Lung (tissue), 12 donors: ENCODE measurements around the gene FADS6. TPM values are rescaled to one million over a fixed set of nuclear protein-coding genes. Genes with fewer than 3 reads are reported as not detected.

Experiments used
- ATAC-seq: fragments of 200-7000 bp; cut with Tn5 transposase; one replicate; pipeline ENCODE4 v1.9.1; 2020; ENCODE audit warnings: moderate number of reproducible peaks; ENCODE audit not compliant: insufficient read depth, low FRiP score
- DNase-seq, 3 donors: peaks; one replicate each; pipeline ENCODE4 v3.0.0-alpha.2; 2013 to 2017
- H3K27ac ChIP-seq, 2 donors: one replicate each; pipeline ENCODE4 v1.5.1; 2013; ENCODE audit warnings: mild to moderate bottlenecking in 2 of 2, moderate library complexity in 2 of 2, control low read depth in 1 of 2, inconsistent platforms in 1 of 2, low read depth in 1 of 2, low read length in 1 of 2
- H3K27me3 ChIP-seq, 3 donors: one replicate each; pipeline ENCODE4 v1.5.1; 2013; ENCODE audit warnings: low read length in 2 of 3; ENCODE audit not compliant: control insufficient read depth in 3 of 3, insufficient read depth in 3 of 3
- H3K36me3 ChIP-seq, 4 donors: one replicate each; pipeline ENCODE4 v1.5.1; 2013; ENCODE audit warnings: low read length in 4 of 4, mild to moderate bottlenecking in 1 of 4, moderate library complexity in 1 of 4; ENCODE audit not compliant: control insufficient read depth in 4 of 4, insufficient read depth in 4 of 4
- H3K4me1 ChIP-seq, 5 donors: one replicate each; pipeline ENCODE4 v1.5.1; 2013; ENCODE audit warnings: low read length in 5 of 5, mild to moderate bottlenecking in 2 of 5, moderate library complexity in 1 of 5; ENCODE audit not compliant: control insufficient read depth in 5 of 5, insufficient read depth in 5 of 5
- H3K4me3 ChIP-seq: one replicate; pipeline ENCODE4 v1.5.1; 2013; ENCODE audit warnings: mild to moderate bottlenecking, control low read depth, moderate library complexity
- H3K9ac ChIP-seq, 2 donors: one replicate each; pipeline ENCODE4 v1.5.1; 2013; ENCODE audit warnings: low read length in 2 of 2, control low read depth in 1 of 2; ENCODE audit not compliant: insufficient read depth in 1 of 2
- H3K9me3 ChIP-seq, 4 donors: one replicate each; pipeline ENCODE4 v1.5.1; 2013; ENCODE audit warnings: low read length in 3 of 4, mild to moderate bottlenecking in 1 of 4, moderate library complexity in 1 of 4; ENCODE audit not compliant: control insufficient read depth in 4 of 4, insufficient read depth in 3 of 4
- WGBS, 2 donors: extraction: QIAGEN DNeasy Blood & Tissue Kit; methylation state at CpG; one replicate each; pipeline ENCODE4 v1.1.7; 2013; 5-methylcytosine and 5-hydroxymethylcytosine counted together
- polyA plus RNA-seq, 2 donors: library from polyadenylated mRNA; stranded (reverse); fragments of 200-250 nt; gene quantifications; one replicate each; pipeline ENCODE4 v1.2.1, GENCODE V29; 2013
- total RNA-seq, 2 donors: library from RNA; depleted of rRNA in 1 of 2; stranded (reverse); fragments of >200 nt in 1 of 2; gene quantifications; one replicate each; pipeline ENCODE4 v1.2.1, GENCODE V29; 2014 to 2021
- TF ChIP-seq, protein P1 (sequence below): IDR thresholded peaks from 2 replicates; pipeline ENCODE4 v1.5.1; 2012; ENCODE audit warnings: mild to moderate bottlenecking; ENCODE audit errors: control extremely low read depth, extremely low read depth
- donor health status: control.
- donor health status: control.
- donor health status: Bipolar disorder and iron deficiency.
- donor health status: healthy.
- donor health status: DM: yes; HTN: yes; CAD: no.

The FADS6 gene
- total and polyA plus RNA-seq, 4 donors, result not detected

DNA sequence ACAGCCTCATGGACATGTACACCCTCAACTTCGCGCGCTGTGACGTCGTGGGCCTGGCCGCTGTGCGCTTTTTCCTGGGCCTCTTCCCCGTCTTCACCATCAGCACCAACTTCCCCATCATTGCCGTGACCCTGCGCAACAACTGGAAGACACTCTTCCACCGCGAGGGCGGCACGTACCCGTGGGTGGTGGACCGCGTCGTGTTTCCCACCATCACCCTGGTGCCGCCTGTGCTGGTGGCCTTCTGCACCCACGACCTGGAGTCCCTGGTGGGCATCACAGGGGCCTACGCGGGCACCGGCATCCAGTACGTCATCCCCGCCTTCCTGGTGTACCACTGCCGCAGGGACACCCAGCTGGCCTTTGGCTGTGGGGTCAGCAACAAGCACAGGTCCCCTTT, 57.2 kb downstream of the FADS6 start:
- DNase-seq, result no peak
- 92 to 94% methylated on average over 26 of the region's 26 CpGs for WGBS, 2 donors
- Histone ChIP-seq H3K4me1 (peaks cover 4 to 9% (median 7%) of the 10 kb centered on the region in 5 donors), H3K9me3 (no peaks in the 10 kb centered on the region), H3K36me3 (peaks cover 0 to 24% (median 0%) of the 10 kb centered on the region in 4 donors), H3K27me3 (no peaks in the 10 kb centered on the region), H3K27ac (no peak overlapping the region), H3K4me3 (no peak overlapping the region), H3K9ac (no peak overlapping the region)
- TF ChIP-seq, protein P1, sequence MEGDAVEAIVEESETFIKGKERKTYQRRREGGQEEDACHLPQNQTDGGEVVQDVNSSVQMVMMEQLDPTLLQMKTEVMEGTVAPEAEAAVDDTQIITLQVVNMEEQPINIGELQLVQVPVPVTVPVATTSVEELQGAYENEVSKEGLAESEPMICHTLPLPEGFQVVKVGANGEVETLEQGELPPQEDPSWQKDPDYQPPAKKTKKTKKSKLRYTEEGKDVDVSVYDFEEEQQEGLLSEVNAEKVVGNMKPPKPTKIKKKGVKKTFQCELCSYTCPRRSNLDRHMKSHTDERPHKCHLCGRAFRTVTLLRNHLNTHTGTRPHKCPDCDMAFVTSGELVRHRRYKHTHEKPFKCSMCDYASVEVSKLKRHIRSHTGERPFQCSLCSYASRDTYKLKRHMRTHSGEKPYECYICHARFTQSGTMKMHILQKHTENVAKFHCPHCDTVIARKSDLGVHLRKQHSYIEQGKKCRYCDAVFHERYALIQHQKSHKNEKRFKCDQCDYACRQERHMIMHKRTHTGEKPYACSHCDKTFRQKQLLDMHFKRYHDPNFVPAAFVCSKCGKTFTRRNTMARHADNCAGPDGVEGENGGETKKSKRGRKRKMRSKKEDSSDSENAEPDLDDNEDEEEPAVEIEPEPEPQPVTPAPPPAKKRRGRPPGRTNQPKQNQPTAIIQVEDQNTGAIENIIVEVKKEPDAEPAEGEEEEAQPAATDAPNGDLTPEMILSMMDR, result no peak
- ATAC-seq, result no peak

DNA sequence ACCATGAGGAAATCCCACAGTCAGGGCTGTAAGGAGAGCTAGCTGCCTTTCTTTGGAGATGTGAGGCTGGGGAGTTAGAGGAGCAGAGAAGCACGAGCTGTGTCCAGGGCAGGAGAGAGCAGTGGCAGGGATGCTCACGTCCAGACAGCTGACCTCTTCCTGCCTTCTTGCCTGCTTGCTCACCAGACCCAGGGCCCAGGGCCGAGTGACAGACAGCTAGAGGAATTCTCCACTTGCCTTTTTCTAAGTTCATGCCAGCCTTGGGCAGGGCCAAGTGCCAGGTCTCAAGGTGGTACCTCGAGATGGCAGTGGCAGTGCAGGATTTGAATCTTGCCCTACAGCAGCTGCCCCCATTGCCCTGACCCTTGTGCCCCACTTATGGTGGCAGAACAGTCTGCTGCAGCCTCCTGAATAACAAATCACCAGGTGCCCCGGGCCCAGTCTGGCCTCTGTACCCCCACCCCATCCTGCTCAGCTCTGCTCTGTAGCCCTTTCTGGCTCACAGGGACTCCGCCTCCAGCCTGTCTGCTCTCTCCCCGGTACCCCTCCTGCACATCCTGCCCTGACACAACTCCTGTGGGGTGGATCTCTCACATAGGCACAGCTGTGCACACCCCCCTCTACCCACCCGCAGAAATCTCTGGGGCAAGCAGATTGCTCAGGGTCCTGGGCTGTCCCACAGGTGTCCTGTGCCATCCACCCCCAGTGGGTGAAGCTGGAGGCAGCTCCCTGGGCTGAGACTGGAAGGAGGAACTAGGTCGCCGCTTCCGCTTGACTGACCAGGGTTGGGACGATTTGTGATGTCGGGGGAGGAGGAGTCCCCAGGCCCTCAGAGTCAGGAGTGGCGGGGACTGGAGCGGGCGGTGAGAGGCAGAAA, 59.7 kb downstream of the FADS6 start:
- 64 to 71% methylated on average over 16 of the region's 16 CpGs for WGBS, 2 donors
- H3K27me3 ChIP-seq, result no peaks in the 10 kb centered on the region
- no peaks in the 10 kb centered on the region for H3K9me3 ChIP-seq
- no peak overlapping the region for H3K27ac ChIP-seq
- TF ChIP-seq, protein P1, result no peak
- no peak for DNase-seq
- no peak for ATAC-seq
- no peaks in the 10 kb centered on the region for H3K4me1 ChIP-seq
- no peak overlapping the region for H3K9ac ChIP-seq
- peaks cover 0 to 33% (median 0%) of the 10 kb centered on the region in 4 donors for H3K36me3 ChIP-seq
- H3K4me3 ChIP-seq, result no peak overlapping the region

DNA sequence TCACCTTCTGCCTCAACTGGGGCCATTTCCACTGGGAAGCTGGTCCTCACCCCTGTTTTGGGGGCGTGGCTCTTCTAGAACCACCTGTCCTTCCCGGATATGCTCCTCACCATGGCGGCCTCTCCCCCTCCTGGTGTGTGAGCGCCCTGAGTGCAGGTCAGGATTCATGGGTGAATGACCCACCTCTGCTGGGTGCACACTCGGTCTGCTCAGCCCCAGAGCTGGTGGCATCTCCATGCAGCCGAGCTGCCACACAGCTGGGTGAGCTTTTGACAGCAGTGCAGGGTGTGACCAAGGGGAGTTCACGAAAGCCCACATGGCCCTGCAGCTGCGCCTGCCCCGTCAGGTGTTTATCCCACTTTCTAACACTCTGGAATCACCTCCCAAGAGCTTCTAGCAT, 61.0 kb downstream of the FADS6 start:
- H3K4me1 ChIP-seq, result no peaks in the 10 kb centered on the region
- no peak overlapping the region for H3K4me3 ChIP-seq
- TF ChIP-seq, protein P1, result no peak
- no peaks in the 10 kb centered on the region for H3K9me3 ChIP-seq
- 93 to 98% methylated on average over 9 of the region's 9 CpGs for WGBS, 2 donors
- DNase-seq (no peak), ATAC-seq (no peak)
- H3K27ac ChIP-seq, result no peak overlapping the region
- no peaks in the 10 kb centered on the region for H3K27me3 ChIP-seq
- peaks cover 0 to 27% (median 0%) of the 10 kb centered on the region in 4 donors for H3K36me3 ChIP-seq
- H3K9ac ChIP-seq, result no peak overlapping the region
